Activated T-helper 2 cell treated with anti-CD3 and anti-CD28 coated beads, Interferon-gamma antibody, Interleukin-2, Interleukin-4, amounts not matched to agents 10 μg/mL and 5 μg/mL and 100 μg/mL, durations not matched to agents 14 hours and 24 hours and 36 hours (primary cell): ENCODE results near the gene KNDC1. TPM values are rescaled to one million over a fixed set of nuclear protein-coding genes. Genes with fewer than 3 reads are reported as not detected.

Source experiments
- DNase-seq: peaks from one replicate; pipeline ENCODE4 v3.0.0; 2021; ENCODE audit warnings: low spot score
- H3K27ac Mint-ChIP-seq: one replicate; pipeline ENCODE4 v1.8.0; 2021; ENCODE audit warnings: mixed read lengths
- H3K27me3 Mint-ChIP-seq: one replicate; pipeline ENCODE4 v1.8.0; 2021; ENCODE audit warnings: low read depth, mixed read lengths
- H3K36me3 Mint-ChIP-seq: one replicate; pipeline ENCODE4 v1.8.0; 2021; ENCODE audit warnings: low read depth, mixed read lengths
- H3K4me1 Mint-ChIP-seq: one replicate; pipeline ENCODE4 v1.8.0; 2021; ENCODE audit warnings: low read depth, mixed read lengths
- H3K4me3 Mint-ChIP-seq: one replicate; pipeline ENCODE4 v1.8.0; 2021; ENCODE audit warnings: low read depth, mild to moderate bottlenecking, moderate library complexity, mixed read lengths
- H3K9me3 Mint-ChIP-seq: one replicate; pipeline ENCODE4 v1.8.0; 2021; ENCODE audit warnings: mixed read lengths
- intact Hi-C: fragments of 100-400 bp; cut with micrococcal nuclease; formaldehyde crosslinking; loops from one replicate; pipeline ENCODE4 v1.15.1; 2023
- total RNA-seq: library from RNA; stranded (reverse); gene quantifications from 2 replicates; pipeline ENCODE4 v1.2.3, GENCODE V29; 2022

KNDC1 gene
- total RNA-seq, 1 donor from 2014 or later = 0.39 TPM

- H3K27ac Mint-ChIP-seq = no peak overlapping the region
- H3K4me1 Mint-ChIP-seq = peaks cover 15% of the 10 kb centered on the region
- intact Hi-C loops = no loop called here
- peaks cover 4% of the 10 kb centered on the region for H3K27me3 Mint-ChIP-seq
- DNase-seq = no peak
- no peak overlapping the region for H3K4me3 Mint-ChIP-seq
- H3K9me3 Mint-ChIP-seq = no peaks in the 10 kb centered on the region
- no peaks in the 10 kb centered on the region for H3K36me3 Mint-ChIP-seq
These were observed 94.6 kb downstream of the KNDC1 start for GRCh38 chr10:133254421-133255120.

- peaks cover 23% of the 10 kb centered on the region for H3K4me1 Mint-ChIP-seq
- no peak for DNase-seq
- peaks cover 1% of the 10 kb centered on the region for H3K27me3 Mint-ChIP-seq
- H3K9me3 Mint-ChIP-seq = no peaks in the 10 kb centered on the region
- intact Hi-C loops = no loop called here
- H3K27ac Mint-ChIP-seq = no peak overlapping the region
- no peak overlapping the region for H3K4me3 Mint-ChIP-seq
- no peaks in the 10 kb centered on the region for H3K36me3 Mint-ChIP-seq
These were observed 95.3 kb downstream of the KNDC1 start for GRCh38 chr10:133255323-133255722.

GRCh38 chr10:133257489-133258065 lies 97.6 kb downstream of the KNDC1 start:
- no peaks in the 10 kb centered on the region for H3K27me3 Mint-ChIP-seq
- DNase-seq = no peak
- H3K36me3 Mint-ChIP-seq = peaks cover 3% of the 10 kb centered on the region
- H3K4me3 Mint-ChIP-seq = peak overlapping the region; percentile 45
- H3K4me1 Mint-ChIP-seq = peaks cover 33% of the 10 kb centered on the region
- intact Hi-C loops = no loop called here
- H3K9me3 Mint-ChIP-seq = no peaks in the 10 kb centered on the region
- H3K27ac Mint-ChIP-seq = peak overlapping the region; percentile 81

GRCh38 chr10:133258066-133258817 lies 98.2 kb downstream of the KNDC1 start:
- peak overlapping the region; percentile 81 for H3K27ac Mint-ChIP-seq
- H3K4me1 Mint-ChIP-seq = peaks cover 34% of the 10 kb centered on the region
- intact Hi-C loops = no loop called here

GRCh38 chr10:133258818-133259601 lies 99.0 kb downstream of the KNDC1 start:
- Mint-ChIP-seq H3K4me1 (peaks cover 36% of the 10 kb centered on the region), H3K9me3 (no peaks in the 10 kb centered on the region), H3K36me3 (peaks cover 12% of the 10 kb centered on the region), H3K27me3 (no peaks in the 10 kb centered on the region), H3K27ac (peak overlapping the region; percentile 89), H3K4me3 (peak overlapping the region; percentile 51)
- intact Hi-C loops = no loop called here
- DNase-seq = peak; percentile 80

More at GRCh38 chr10:133258066-133258817, 98.2 kb downstream of the KNDC1 start:
- no peaks in the 10 kb centered on the region for H3K27me3 Mint-ChIP-seq
- no peaks in the 10 kb centered on the region for H3K9me3 Mint-ChIP-seq
- H3K36me3 Mint-ChIP-seq = peaks cover 10% of the 10 kb centered on the region
- peak overlapping the region; percentile 33 for H3K4me3 Mint-ChIP-seq
- DNase-seq = no peak

- peaks cover 18% of the 10 kb centered on the region for H3K36me3 Mint-ChIP-seq
These were observed 99.6 kb downstream of the KNDC1 start for GRCh38 chr10:133259602-133259989.

GRCh38 chr10:133260895-133261725 lies 101.1 kb downstream of the KNDC1 start:
- Mint-ChIP-seq H3K4me1 (peaks cover 53% of the 10 kb centered on the region), H3K4me3 (peak overlapping the region; percentile 79), H3K27me3 (no peaks in the 10 kb centered on the region), H3K36me3 (peaks cover 30% of the 10 kb centered on the region), H3K27ac (peak overlapping the region; percentile 90), H3K9me3 (no peaks in the 10 kb centered on the region)
- intact Hi-C loops = loop anchor here (1.0 kb wide), 2 partner anchors 14 to 48 kb away; no protein-coding TSS in a partner anchor
- DNase-seq = peak; percentile 53

More at GRCh38 chr10:133259602-133259989, 99.6 kb downstream of the KNDC1 start:
- H3K27ac Mint-ChIP-seq = peak overlapping the region; percentile 89
- peak overlapping the region; percentile 51 for H3K4me3 Mint-ChIP-seq
- intact Hi-C loops = no loop called here
- peaks cover 42% of the 10 kb centered on the region for H3K4me1 Mint-ChIP-seq
- no peak for DNase-seq
- H3K27me3 Mint-ChIP-seq = no peaks in the 10 kb centered on the region
- no peaks in the 10 kb centered on the region for H3K9me3 Mint-ChIP-seq

GRCh38 chr10:133261726-133262325 lies 101.8 kb downstream of the KNDC1 start:
- no peak overlapping the region for H3K27ac Mint-ChIP-seq

GRCh38 chr10:133262696-133263095 lies 102.7 kb downstream of the KNDC1 start:
- no peak for DNase-seq
- intact Hi-C loops = no loop called here
- no peaks in the 10 kb centered on the region for H3K27me3 Mint-ChIP-seq
- peaks cover 30% of the 10 kb centered on the region for H3K36me3 Mint-ChIP-seq
- no peaks in the 10 kb centered on the region for H3K9me3 Mint-ChIP-seq
- H3K27ac Mint-ChIP-seq = no peak overlapping the region
- peaks cover 47% of the 10 kb centered on the region for H3K4me1 Mint-ChIP-seq
- H3K4me3 Mint-ChIP-seq = peak overlapping the region; percentile 49

More at GRCh38 chr10:133261726-133262325, 101.8 kb downstream of the KNDC1 start:
- Mint-ChIP-seq H3K36me3 (peaks cover 30% of the 10 kb centered on the region), H3K27me3 (no peaks in the 10 kb centered on the region), H3K9me3 (no peaks in the 10 kb centered on the region), H3K4me1 (peaks cover 53% of the 10 kb centered on the region), H3K4me3 (peak overlapping the region; percentile 79)
- intact Hi-C loops = loop anchor here (1.0 kb wide), 2 partner anchors 13 to 47 kb away; no protein-coding TSS in a partner anchor
- peak; percentile 79 for DNase-seq

GRCh38 chr10:133263674-133264073 lies 103.7 kb downstream of the KNDC1 start:
- DNase-seq = no peak
- H3K27ac Mint-ChIP-seq = no peak overlapping the region
- H3K4me3 Mint-ChIP-seq = no peak overlapping the region
- no peaks in the 10 kb centered on the region for H3K9me3 Mint-ChIP-seq
- intact Hi-C loops = no loop called here
- H3K36me3 Mint-ChIP-seq = peaks cover 30% of the 10 kb centered on the region
- H3K4me1 Mint-ChIP-seq = peaks cover 45% of the 10 kb centered on the region
- H3K27me3 Mint-ChIP-seq = no peaks in the 10 kb centered on the region

- Mint-ChIP-seq H3K27ac (no peak overlapping the region), H3K4me3 (peak overlapping the region; percentile 38), H3K4me1 (peaks cover 39% of the 10 kb centered on the region), H3K9me3 (no peaks in the 10 kb centered on the region), H3K36me3 (peaks cover 30% of the 10 kb centered on the region), H3K27me3 (no peaks in the 10 kb centered on the region)
- intact Hi-C loops = no loop called here
- no peak for DNase-seq
These were observed 104.4 kb downstream of the KNDC1 start for GRCh38 chr10:133264461-133264860.
